ENCODE results near the gene ADAMTS2.

Gene ADAMTS2

GRCh38 chr5:179182601-179183000 is 162.7 kb downstream of the ADAMTS2 start:
- TF ChIP-seq CTCF (IDR thresholded peaks at IDR 0.05; ENCODE audit: insufficient read depth, low read length, missing control alignments): no peak
- H3K4me3 ChIP-seq (ENCODE audit: low read depth, low read length): no peak overlapping the region
- DNase-seq (ENCODE audit: low read depth, low spot score): no peak
- ChIA-PET POLR2A (no interaction called here), CTCF (interaction anchor here (3.9 kb wide), 1 partner anchor 14 kb away, joined by 21 read pairs; no protein-coding TSS in a partner anchor)

GRCh38 chr5:179181988-179182387 is 163.3 kb downstream of the ADAMTS2 start:
- CTCF ChIA-PET: interaction anchor here (0.8 to 3.9 kb wide), 3 partner anchors 14 to 29 kb away, joined by 3 to 21 read pairs (median 4); no protein-coding TSS in a partner anchor
- POLR2A ChIA-PET: no interaction called here
- no peak for DNase-seq (ENCODE audit: low read depth, low spot score)
- no peak overlapping the region for H3K4me3 ChIP-seq (ENCODE audit: low read depth, low read length)
- no peak for TF ChIP-seq CTCF (IDR thresholded peaks at IDR 0.05; ENCODE audit: insufficient read depth, low read length, missing control alignments)

GRCh38 chr5:179180921-179181645 is 164.2 kb downstream of the ADAMTS2 start:
- H3K4me3 ChIP-seq (ENCODE audit: low read depth, low read length): no peak overlapping the region
- POLR2A ChIA-PET: no interaction called here
- TF ChIP-seq CTCF (IDR thresholded peaks at IDR 0.05; ENCODE audit: insufficient read depth, low read length, missing control alignments): no peak
- CTCF ChIA-PET: interaction anchor here (0.8 to 3.9 kb wide), 3 partner anchors 13 to 30 kb away, joined by 3 to 21 read pairs (median 4); no protein-coding TSS in a partner anchor
- no peak for DNase-seq (ENCODE audit: low read depth, low spot score)

GRCh38 chr5:179180061-179180610 is 165.1 kb downstream of the ADAMTS2 start:
- H3K4me3 ChIP-seq (ENCODE audit: low read depth, low read length): no peak overlapping the region
- no peak for DNase-seq (ENCODE audit: low read depth, low spot score)
- POLR2A ChIA-PET: no interaction called here
- TF ChIP-seq CTCF (IDR thresholded peaks at IDR 0.05; ENCODE audit: insufficient read depth, low read length, missing control alignments): no peak
- CTCF ChIA-PET: no interaction called here

- no peak overlapping the region for H3K4me3 ChIP-seq (ENCODE audit: low read depth, low read length)
- ChIA-PET CTCF (interaction anchor here (1.4 to 1.9 kb wide), 3 partner anchors 10 to 12 kb away, joined by 5 to 15 read pairs (median 6); no protein-coding TSS in a partner anchor), POLR2A (no interaction called here)
- DNase-seq (ENCODE audit: low read depth, low spot score): no peak
- TF ChIP-seq CTCF (IDR thresholded peaks at IDR 0.05; ENCODE audit: insufficient read depth, low read length, missing control alignments): no peak
Observed at GRCh38 chr5:179177711-179178575, 167.3 kb downstream of the ADAMTS2 start.
